ENCODE results near the gene PGAM1. TPM values are rescaled to one million over a fixed set of nuclear protein-coding genes. Genes with fewer than 3 reads are reported as not detected.
"Not testable (repeated sequence)": the region's sequence is repeated elsewhere in the genome, so short reads cannot be mapped to it uniquely, and the experiment has no call there.

The PGAM1 gene
- total RNA-seq, 2 experiments from 2014 or later, result 380 to 406 TPM

- Mint-ChIP-seq H3K4me3 (no peak overlapping the region), H3K4me1 (peaks cover 5% of the 10 kb centered on the region), H3K27me3 (no peaks in the 10 kb centered on the region), H3K27ac (peak overlapping the region; percentile 5), H3K36me3 (ENCODE audit: low read depth) (peaks cover 35% of the 10 kb centered on the region), H3K9me3 (no peaks in the 10 kb centered on the region)
- DNase-seq, result no peak
- CTCF ChIA-PET, result interaction anchor here (0.8 to 1.0 kb wide), 6 partner anchors 16 to 72 kb away, joined by 3 read pairs; no protein-coding TSS in a partner anchor
- POLR2A ChIA-PET, result no interaction called here
Measured at GRCh38 chr10:97464226-97464625, 38.2 kb downstream of the PGAM1 start.

- Mint-ChIP-seq H3K4me1 (peaks cover 5% of the 10 kb centered on the region), H3K36me3 (ENCODE audit: low read depth) (peaks cover 33% of the 10 kb centered on the region), H3K27me3 (no peaks in the 10 kb centered on the region), H3K4me3 (no peak overlapping the region), H3K9me3 (no peaks in the 10 kb centered on the region), H3K27ac (no peak overlapping the region)
- DNase-seq, result no peak
- ChIA-PET POLR2A (no interaction called here), CTCF (interaction anchor here (0.9 to 2.4 kb wide), 4 partner anchors 11 to 88 kb away, joined by 3 to 7 read pairs (median 4); no protein-coding TSS in a partner anchor)
Measured at GRCh38 chr10:97465982-97466381, 40.0 kb downstream of the PGAM1 start.

- H3K4me3 Mint-ChIP-seq, result no peak overlapping the region
- H3K27ac Mint-ChIP-seq, result no peak overlapping the region
- CTCF ChIA-PET, result interaction anchor here (0.9 to 2.4 kb wide), 4 partner anchors 10 to 87 kb away, joined by 3 to 7 read pairs (median 4); no protein-coding TSS in a partner anchor
- no peaks in the 10 kb centered on the region for H3K9me3 Mint-ChIP-seq
- no peaks in the 10 kb centered on the region for H3K27me3 Mint-ChIP-seq
- POLR2A ChIA-PET, result interaction anchor here (0.7 kb wide), 1 partner anchor 25 kb away, joined by 6 read pairs; no protein-coding TSS in a partner anchor
- peaks cover 33% of the 10 kb centered on the region for H3K36me3 Mint-ChIP-seq (ENCODE audit: low read depth)
- no peak for DNase-seq
- H3K4me1 Mint-ChIP-seq, result peaks cover 5% of the 10 kb centered on the region
Measured at GRCh38 chr10:97466755-97467154, 40.8 kb downstream of the PGAM1 start.

- POLR2A ChIA-PET, result no interaction called here
- CTCF ChIA-PET, result interaction anchor here (0.6 to 1.6 kb wide), 6 partner anchors 8 to 397 kb away, joined by 3 to 6 read pairs (median 4); no protein-coding TSS in a partner anchor
- Mint-ChIP-seq H3K9me3 (no peaks in the 10 kb centered on the region), H3K4me1 (peaks cover 5% of the 10 kb centered on the region), H3K36me3 (ENCODE audit: low read depth) (peaks cover 28% of the 10 kb centered on the region), H3K4me3 (no peak overlapping the region), H3K27me3 (no peaks in the 10 kb centered on the region), H3K27ac (no peak overlapping the region)
- DNase-seq, result no peak
Measured at GRCh38 chr10:97468162-97468561, 42.2 kb downstream of the PGAM1 start.

GRCh38 chr10:97468781-97469180 lies 42.8 kb downstream of the PGAM1 start:
- POLR2A ChIA-PET, H3K4me3 Mint-ChIP-seq, H3K9me3 Mint-ChIP-seq, H3K4me1 Mint-ChIP-seq, DNase-seq, H3K27me3 Mint-ChIP-seq, H3K27ac Mint-ChIP-seq: not testable (repeated sequence)
- CTCF ChIA-PET, result interaction anchor here (1.6 kb wide), 1 partner anchor 15 kb away, joined by 6 read pairs; no protein-coding TSS in a partner anchor
- H3K36me3 Mint-ChIP-seq (ENCODE audit: low read depth), result peaks cover 30% of the 10 kb centered on the region

GRCh38 chr10:97474918-97475317 lies 48.9 kb downstream of the PGAM1 start:
- no peak overlapping the region for H3K4me3 Mint-ChIP-seq
- H3K27ac Mint-ChIP-seq, result no peak overlapping the region
- CTCF ChIA-PET, result interaction anchor here (0.8 to 1.8 kb wide), 2 partner anchors 14 to 35 kb away, joined by 3 to 4 read pairs; no protein-coding TSS in a partner anchor
- no peaks in the 10 kb centered on the region for H3K27me3 Mint-ChIP-seq
- peaks cover 53% of the 10 kb centered on the region for H3K36me3 Mint-ChIP-seq (ENCODE audit: low read depth)
- no peaks in the 10 kb centered on the region for H3K4me1 Mint-ChIP-seq
- H3K9me3 Mint-ChIP-seq, result no peaks in the 10 kb centered on the region
- POLR2A ChIA-PET, result no interaction called here
- DNase-seq, result no peak

GRCh38 chr10:97475936-97476594 lies 50.1 kb downstream of the PGAM1 start:
- no peaks in the 10 kb centered on the region for H3K4me1 Mint-ChIP-seq
- H3K36me3 Mint-ChIP-seq (ENCODE audit: low read depth), result peaks cover 52% of the 10 kb centered on the region
- ChIA-PET POLR2A (no interaction called here), CTCF (interaction anchor here (0.9 to 2.2 kb wide), 5 partner anchors 8 to 96 kb away, joined by 3 to 7 read pairs (median 3); no protein-coding TSS in a partner anchor)
- H3K27ac Mint-ChIP-seq, result no peak overlapping the region
- no peaks in the 10 kb centered on the region for H3K9me3 Mint-ChIP-seq
- no peaks in the 10 kb centered on the region for H3K27me3 Mint-ChIP-seq
- DNase-seq, result no peak
- no peak overlapping the region for H3K4me3 Mint-ChIP-seq

GRCh38 chr10:97479410-97479809 lies 53.4 kb downstream of the PGAM1 start:
- CTCF ChIA-PET, result interaction anchor here (1.2 kb wide), 1 partner anchor 15 kb away, joined by 3 read pairs; no protein-coding TSS in a partner anchor
- H3K4me1 Mint-ChIP-seq, H3K4me3 Mint-ChIP-seq, POLR2A ChIA-PET, H3K9me3 Mint-ChIP-seq, H3K27me3 Mint-ChIP-seq, DNase-seq, H3K27ac Mint-ChIP-seq: not testable (repeated sequence)
- H3K36me3 Mint-ChIP-seq (ENCODE audit: low read depth), result peaks cover 43% of the 10 kb centered on the region

GRCh38 chr10:97479939-97480338 lies 53.9 kb downstream of the PGAM1 start:
- Mint-ChIP-seq H3K4me1 (no peaks in the 10 kb centered on the region), H3K9me3 (no peaks in the 10 kb centered on the region), H3K4me3 (no peak overlapping the region), H3K27me3 (no peaks in the 10 kb centered on the region), H3K27ac (no peak overlapping the region), H3K36me3 (ENCODE audit: low read depth) (peaks cover 38% of the 10 kb centered on the region)
- ChIA-PET CTCF (interaction anchor here (1.2 to 1.8 kb wide), 2 partner anchors 14 to 16 kb away, joined by 3 to 4 read pairs; no protein-coding TSS in a partner anchor), POLR2A (no interaction called here)
- no peak for DNase-seq

- POLR2A ChIA-PET, result no interaction called here
- CTCF ChIA-PET, result interaction anchor here (1.5 to 1.8 kb wide), 2 partner anchors 8 to 15 kb away, joined by 4 read pairs; no protein-coding TSS in a partner anchor
- DNase-seq, result no peak
- peaks cover 28% of the 10 kb centered on the region for H3K36me3 Mint-ChIP-seq (ENCODE audit: low read depth)
- H3K4me3 Mint-ChIP-seq, result no peak overlapping the region
- no peak overlapping the region for H3K27ac Mint-ChIP-seq
- H3K27me3 Mint-ChIP-seq, result no peaks in the 10 kb centered on the region
- H3K9me3 Mint-ChIP-seq, result no peaks in the 10 kb centered on the region
- no peaks in the 10 kb centered on the region for H3K4me1 Mint-ChIP-seq
Measured at GRCh38 chr10:97481071-97481470, 55.1 kb downstream of the PGAM1 start.

GRCh38 chr10:97482381-97482780 lies 56.4 kb downstream of the PGAM1 start:
- Mint-ChIP-seq H3K4me3 (no peak overlapping the region), H3K36me3 (ENCODE audit: low read depth) (peaks cover 20% of the 10 kb centered on the region), H3K9me3 (no peaks in the 10 kb centered on the region), H3K27me3 (no peaks in the 10 kb centered on the region), H3K4me1 (no peaks in the 10 kb centered on the region), H3K27ac (no peak overlapping the region)
- CTCF ChIA-PET, result interaction anchor here (0.5 to 1.5 kb wide), 3 partner anchors 9 to 52 kb away, joined by 3 to 4 read pairs (median 3); no protein-coding TSS in a partner anchor
- DNase-seq, result no peak
- POLR2A ChIA-PET, result no interaction called here

Data from activated CD4-positive, alpha-beta T cell treated with anti-CD3 and anti-CD28 coated beads, Interleukin-2, amount 10 ng/mL, durations not matched to agents 7 days and 5 days (primary cell).